Mesenchymal stem cell (in vitro differentiated cells and primary cell): ENCODE measurements around the gene BRS3.

ENCODE experiments used
- DNase-seq: peaks from one replicate; pipeline ENCODE4 v3.0.0-alpha.2; 2013
- H2AFZ ChIP-seq: one replicate; pipeline ENCODE4 v1.6.1; 2013; ENCODE audit warnings: low read depth, mild to moderate bottlenecking, control low read depth, inconsistent platforms, low read length, moderate library complexity
- H2AK5ac ChIP-seq: 2 replicates; pipeline ENCODE4 v1.6.1; 2013; ENCODE audit warnings: low read length, moderate library complexity, mild to moderate bottlenecking, inconsistent platforms; ENCODE audit not compliant: severe bottlenecking
- H2BK120ac ChIP-seq: one replicate; pipeline ENCODE4 v1.6.1; 2013; ENCODE audit warnings: low read depth, mild to moderate bottlenecking, inconsistent platforms, low read length, moderate library complexity
- H2BK12ac ChIP-seq, 2 experiments: one replicate each; pipeline ENCODE4 v1.6.1; 2013; ENCODE audit warnings: inconsistent platforms in 2 of 2, low read length in 2 of 2, mild to moderate bottlenecking in 2 of 2, moderate library complexity in 2 of 2, control low read depth in 1 of 2
- H2BK15ac ChIP-seq: one replicate; pipeline ENCODE4 v1.6.1; 2013; ENCODE audit warnings: mild to moderate bottlenecking, low read depth, inconsistent platforms; ENCODE audit not compliant: poor library complexity, severe bottlenecking
- H2BK5ac ChIP-seq: 2 replicates; pipeline ENCODE4 v1.6.1; 2013; ENCODE audit warnings: low read depth, mild to moderate bottlenecking, low read length, control low read depth, inconsistent platforms; ENCODE audit not compliant: poor library complexity, severe bottlenecking
- H3K14ac ChIP-seq, 2 experiments: one replicate each; pipeline ENCODE4 v1.6.1; 2013; ENCODE audit warnings: inconsistent platforms in 2 of 2, low read length in 2 of 2, control low read depth in 1 of 2, mild to moderate bottlenecking in 1 of 2, moderate library complexity in 1 of 2
- H3K18ac ChIP-seq, 2 experiments: one replicate each; pipeline ENCODE4 v1.6.1; 2013; ENCODE audit warnings: inconsistent platforms in 2 of 2, low read length in 2 of 2, control low read depth in 1 of 2, low read depth in 1 of 2, mild to moderate bottlenecking in 1 of 2
- H3K23ac ChIP-seq, 2 experiments: one replicate each; pipeline ENCODE4 v1.6.1; 2013; ENCODE audit warnings: inconsistent platforms in 2 of 2, low read length in 2 of 2, mild to moderate bottlenecking in 2 of 2, moderate library complexity in 2 of 2, control low read depth in 1 of 2
- H3K27ac ChIP-seq: 2 replicates; pipeline ENCODE4 v1.5.1; 2013; ENCODE audit warnings: mild to moderate bottlenecking, moderate library complexity, low read length, control low read depth, inconsistent platforms; ENCODE audit not compliant: poor library complexity, severe bottlenecking
- H3K27me3 ChIP-seq, 2 experiments: 2 replicates each; pipeline versions ENCODE4 v1.6.1 to v1.7.0; 2013; ENCODE audit warnings: low read length in 2 of 2, mild to moderate bottlenecking in 2 of 2, moderate library complexity in 2 of 2, control low read depth in 1 of 2, inconsistent platforms in 1 of 2; ENCODE audit not compliant: control insufficient read depth in 1 of 2, insufficient read depth in 1 of 2
- H3K36me3 ChIP-seq, 2 experiments: 2 replicates each; pipeline versions ENCODE4 v1.6.1 to v1.7.0; 2013; ENCODE audit warnings: low read length in 2 of 2, control low read depth in 1 of 2, inconsistent platforms in 1 of 2, low read depth in 1 of 2, mild to moderate bottlenecking in 1 of 2; ENCODE audit not compliant: insufficient read depth in 2 of 2, control insufficient read depth in 1 of 2
- H3K4ac ChIP-seq, 2 experiments: one replicate each; pipeline ENCODE4 v1.6.1; 2013; ENCODE audit warnings: inconsistent platforms in 2 of 2, low read length in 2 of 2, mild to moderate bottlenecking in 2 of 2, moderate library complexity in 2 of 2, control low read depth in 1 of 2, low read depth in 1 of 2
- H3K4me1 ChIP-seq: 2 replicates; pipeline ENCODE4 v1.6.1; 2013; ENCODE audit warnings: low read depth, low read length, control low read depth; ENCODE audit not compliant: control insufficient read depth, insufficient read depth
- H3K4me2 ChIP-seq: 2 replicates; pipeline ENCODE4 v1.6.1; 2013; ENCODE audit warnings: low read length, mild to moderate bottlenecking, inconsistent platforms; ENCODE audit not compliant: poor library complexity, severe bottlenecking
- H3K4me3 ChIP-seq, 2 experiments: 2 replicates each; pipeline versions ENCODE4 v1.5.1 to v1.7.0; 2013; ENCODE audit warnings: low read length in 2 of 2, mild to moderate bottlenecking in 2 of 2, control low read depth in 1 of 2, low read depth in 1 of 2; ENCODE audit not compliant: insufficient read depth in 1 of 2
- H3K79me1 ChIP-seq: replicated peaks from 2 replicates; pipeline ENCODE4 v1.6.1; 2013; ENCODE audit warnings: mild to moderate bottlenecking, control low read depth, low read length, inconsistent platforms; ENCODE audit not compliant: poor library complexity, severe bottlenecking
- H3K9ac ChIP-seq: 2 replicates; pipeline ENCODE4 v1.7.0; 2013; ENCODE audit warnings: mild to moderate bottlenecking, low read length, moderate library complexity
- H3K9me3 ChIP-seq: 2 replicates; pipeline ENCODE4 v1.7.0; 2013; ENCODE audit warnings: mild to moderate bottlenecking, low read length; ENCODE audit not compliant: control insufficient read depth
- H4K8ac ChIP-seq: one replicate; pipeline ENCODE4 v1.6.1; 2013; ENCODE audit warnings: inconsistent platforms, mild to moderate bottlenecking, low read length, moderate library complexity
- H4K91ac ChIP-seq: one replicate; pipeline ENCODE4 v1.6.1; 2013; ENCODE audit warnings: mild to moderate bottlenecking, low read length, inconsistent platforms
- WGBS: methylation state at CpG from one replicate; pipeline ENCODE4 v1.1.7; 2013; ENCODE audit warnings: mixed read lengths; 5-methylcytosine and 5-hydroxymethylcytosine counted together

BRS3 gene

DNA sequence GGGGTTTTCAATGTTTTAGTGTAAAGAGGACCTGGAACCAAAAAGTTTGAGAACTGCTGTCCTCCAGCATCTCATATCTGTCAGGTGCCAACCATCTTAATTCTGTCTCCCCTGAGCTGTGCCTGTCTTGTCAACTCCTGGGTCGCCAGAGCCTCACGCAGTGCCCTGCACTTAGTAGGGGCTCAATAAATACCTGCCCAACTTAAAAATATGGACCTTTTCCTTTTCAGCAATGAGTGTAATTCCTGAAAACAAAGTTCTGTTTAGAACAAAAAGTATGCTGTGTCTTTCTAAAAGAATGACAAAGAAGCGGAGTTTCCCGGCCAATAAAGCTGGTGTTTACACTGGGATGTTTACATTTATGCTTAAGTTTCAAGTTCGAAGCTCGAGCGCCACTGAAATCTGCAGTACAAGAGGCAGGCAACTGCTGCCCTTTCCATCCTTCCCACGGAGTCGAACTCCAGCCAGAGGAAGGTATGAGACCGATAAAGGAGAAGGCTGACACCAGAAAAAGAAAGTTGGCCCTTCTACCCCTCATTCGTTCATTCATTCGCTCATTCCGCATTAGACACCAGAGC lies 8.5 kb downstream of the BRS3 start:
- no peak overlapping the region for H2BK5ac ChIP-seq
- H3K9me3 ChIP-seq = no peaks in the 10 kb centered on the region
- peak overlapping the region; percentile 47 for H3K4me2 ChIP-seq
- H4K8ac ChIP-seq = no peak overlapping the region
- H2BK12ac ChIP-seq = no peak overlapping the region
- H3K27me3 ChIP-seq = peaks cover 0 to 13% of the 10 kb centered on the region in 2 experiments
- 0% methylated on average over 8 of the region's 13 CpGs for WGBS
- H3K14ac ChIP-seq = no peak overlapping the region
- H3K4me3 ChIP-seq = peak overlapping the region; percentile 76 to 82
- H3K18ac ChIP-seq = no peak overlapping the region
- H3K23ac ChIP-seq = no peak overlapping the region
- no peak overlapping the region for H2AFZ ChIP-seq
- no peak for DNase-seq
- no peak overlapping the region for H3K4ac ChIP-seq
- H3K9ac ChIP-seq = peak overlapping the region; percentile 83
- no peaks in the 10 kb centered on the region for H3K79me1 ChIP-seq
- H3K4me1 ChIP-seq = peaks cover 2% of the 10 kb centered on the region
- H4K91ac ChIP-seq = no peak overlapping the region
- H3K27ac ChIP-seq = peak overlapping the region; percentile 71
- H2BK120ac ChIP-seq = no peak overlapping the region
- H2AK5ac ChIP-seq = no peak overlapping the region
- H2BK15ac ChIP-seq = no peak overlapping the region
- peaks cover 0 to 11% of the 10 kb centered on the region in 2 experiments for H3K36me3 ChIP-seq

DNA sequence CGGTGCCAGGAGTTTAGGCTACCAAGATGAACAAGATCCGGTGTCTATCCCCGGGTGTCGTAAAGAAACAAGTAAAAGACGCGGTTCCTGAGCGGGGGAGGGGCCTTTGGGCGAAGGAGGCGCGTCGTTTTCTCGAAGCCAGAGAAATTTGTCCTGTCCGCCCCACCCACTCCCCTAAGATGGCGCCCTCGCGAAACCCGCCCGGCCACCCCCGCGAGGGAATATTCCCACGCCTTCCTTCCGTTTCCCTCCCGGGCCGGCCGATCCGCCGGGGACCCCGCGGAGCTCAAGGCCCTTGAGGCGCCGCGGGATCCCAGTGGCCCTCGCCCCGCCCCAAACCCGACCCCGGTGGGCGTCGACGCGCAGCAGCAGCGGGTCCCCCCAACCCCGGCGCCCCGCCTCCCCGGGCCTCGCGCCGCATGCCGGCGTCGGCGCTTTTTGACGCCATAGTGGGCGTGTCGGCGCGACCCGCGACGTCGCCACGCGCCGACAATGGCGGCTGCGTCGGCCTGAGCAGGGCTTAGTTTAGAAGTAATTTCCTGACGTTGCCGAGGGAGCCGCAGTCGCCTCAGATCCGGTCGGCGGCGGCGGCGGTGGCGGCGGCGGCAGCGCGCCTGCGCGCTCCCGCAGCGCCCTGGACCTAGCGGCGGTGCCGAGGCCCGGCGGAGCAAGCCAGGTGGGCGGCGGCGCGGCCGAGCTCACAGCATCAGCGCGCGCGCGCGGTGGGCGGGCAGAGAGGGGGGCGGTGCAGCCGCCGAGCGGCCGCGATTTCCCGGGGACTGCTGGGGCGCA lies 9.2 kb downstream of the BRS3 start:
- H2BK12ac ChIP-seq = no peak overlapping the region
- whole genome bisulfite sequencing = 0% methylated on average over 14 of the region's 111 CpGs
- peaks cover 0 to 16% of the 10 kb centered on the region in 2 experiments for H3K36me3 ChIP-seq
- H3K18ac ChIP-seq = peak overlapping the region; percentile 73 to 89
- peak overlapping the region; percentile 91 for H3K9ac ChIP-seq
- H3K23ac ChIP-seq = no peak overlapping the region
- peak overlapping the region; percentile 47 for H3K4me2 ChIP-seq
- peak overlapping the region; percentile 79 to 91 for H3K4ac ChIP-seq
- peak overlapping the region; percentile 57 for H2BK5ac ChIP-seq
- H3K27ac ChIP-seq = peak overlapping the region; percentile 71
- H2AFZ ChIP-seq = peak overlapping the region; percentile 53
- peaks cover 2% of the 10 kb centered on the region for H3K4me1 ChIP-seq
- no peak overlapping the region for H2BK15ac ChIP-seq
- peak overlapping the region; percentile 94 for H4K8ac ChIP-seq
- peak overlapping the region; percentile 50 for H4K91ac ChIP-seq
- peaks cover 0 to 8% of the 10 kb centered on the region in 2 experiments for H3K27me3 ChIP-seq
- peak overlapping the region; percentile 89 for H2BK120ac ChIP-seq
- H3K9me3 ChIP-seq = no peaks in the 10 kb centered on the region
- H3K4me3 ChIP-seq = peak overlapping the region; percentile 76 to 88
- H2AK5ac ChIP-seq = no peak overlapping the region
- no peak overlapping the region for H3K14ac ChIP-seq
- H3K79me1 ChIP-seq = no peaks in the 10 kb centered on the region
- peak; percentile 90 for DNase-seq

DNA sequence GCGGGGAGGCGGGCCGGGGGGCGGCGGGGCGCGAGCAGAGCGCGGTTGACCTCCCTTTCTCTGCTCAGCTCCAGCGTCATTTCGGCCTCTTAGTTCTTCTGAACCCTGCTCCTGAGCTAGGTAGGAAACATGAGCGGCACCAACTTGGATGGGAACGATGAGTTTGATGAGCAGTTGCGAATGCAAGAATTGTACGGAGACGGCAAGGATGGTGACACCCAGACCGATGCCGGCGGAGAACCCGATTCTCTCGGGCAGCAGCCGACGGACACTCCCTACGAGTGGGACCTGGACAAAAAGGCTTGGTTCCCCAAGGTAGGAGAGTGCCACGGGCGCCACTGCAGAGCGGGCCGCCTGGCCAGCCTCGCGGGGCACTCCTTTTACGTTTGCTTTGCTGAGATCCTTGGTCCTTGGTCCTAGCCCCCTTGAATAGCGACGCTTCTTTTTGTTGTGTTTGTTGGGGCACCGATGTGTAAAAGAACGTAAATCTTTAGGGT lies 9.9 kb downstream of the BRS3 start, which contains the start of gene HTATSF1:
Gene HTATSF1 (plus strand): TSS at position 37 of the 497 bp plus-strand sequence. CDS start 93 bp downstream, at position 130.
- no peak within 1 kb of the TSS for H2BK15ac ChIP-seq
- H2BK12ac ChIP-seq = no peak within 1 kb of the TSS
- peaks cover 0 to 6% of the 10 kb centered on the region in 2 experiments for H3K27me3 ChIP-seq
- H4K91ac ChIP-seq = peak within 1 kb of the TSS; percentile 50
- H3K79me1 ChIP-seq = no peaks in the 10 kb centered on the region
- peak within 1 kb of the TSS; percentile 73 to 89 for H3K18ac ChIP-seq
- peaks cover 2% of the 10 kb centered on the region for H3K4me1 ChIP-seq
- peaks cover 0 to 22% of the 10 kb centered on the region in 2 experiments for H3K36me3 ChIP-seq
- WGBS = under 1% methylated on average over 16 of the region's 35 CpGs
- peak within 1 kb of the TSS; percentile 76 to 88 for H3K4me3 ChIP-seq
- H3K9me3 ChIP-seq = no peaks in the 10 kb centered on the region
- H3K23ac ChIP-seq = no peak within 1 kb of the TSS
- peak within 1 kb of the TSS; percentile 47 for H3K4me2 ChIP-seq
- H2AK5ac ChIP-seq = no peak within 1 kb of the TSS
- H3K9ac ChIP-seq = peak within 1 kb of the TSS; percentile 91
- no peak within 1 kb of the TSS for H3K14ac ChIP-seq
- H2AFZ ChIP-seq = peak within 1 kb of the TSS; percentile 53
- DNase-seq = no peak
- peak within 1 kb of the TSS; percentile 71 for H3K27ac ChIP-seq
- H2BK5ac ChIP-seq = peak within 1 kb of the TSS; percentile 57
- H4K8ac ChIP-seq = peak within 1 kb of the TSS; percentile 94
- H2BK120ac ChIP-seq = peak within 1 kb of the TSS; percentile 89
- peak within 1 kb of the TSS; percentile 79 to 91 for H3K4ac ChIP-seq

DNA sequence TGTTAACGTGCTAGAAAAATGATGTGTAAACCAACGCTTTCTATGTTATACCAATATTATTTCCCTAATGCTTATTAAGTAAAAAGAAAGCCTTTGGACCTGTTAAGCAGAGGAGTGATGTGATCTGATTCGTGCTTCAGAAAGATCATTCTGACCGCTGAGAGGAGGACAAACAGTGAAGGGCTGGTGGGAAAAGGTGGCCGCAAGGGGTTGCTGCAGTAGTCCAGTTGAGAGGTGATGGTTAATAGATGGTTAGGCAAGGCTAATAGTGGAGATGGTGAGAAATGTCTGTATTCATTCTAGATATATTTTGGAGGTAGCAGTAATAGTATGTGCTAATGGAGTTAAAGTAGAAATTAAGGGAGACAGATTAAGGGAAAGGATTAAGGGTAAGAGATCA lies 31.3 kb downstream of the BRS3 start:
- H3K4ac ChIP-seq = no peak overlapping the region
- H2AFZ ChIP-seq = no peak overlapping the region
- no peak overlapping the region for H3K4me3 ChIP-seq
- no peak overlapping the region for H3K23ac ChIP-seq
- H4K8ac ChIP-seq = no peak overlapping the region
- H4K91ac ChIP-seq = no peak overlapping the region
- no peak overlapping the region for H3K18ac ChIP-seq
- H3K27me3 ChIP-seq = no peaks in the 10 kb centered on the region
- H3K14ac ChIP-seq = no peak overlapping the region
- no peaks in the 10 kb centered on the region for H3K36me3 ChIP-seq
- no peaks in the 10 kb centered on the region for H3K9me3 ChIP-seq
- H2BK15ac ChIP-seq = no peak overlapping the region
- no peak overlapping the region for H2BK5ac ChIP-seq
- no peak overlapping the region for H2BK120ac ChIP-seq
- no peak overlapping the region for H3K9ac ChIP-seq
- no peaks in the 10 kb centered on the region for H3K4me1 ChIP-seq
- no peak overlapping the region for H2BK12ac ChIP-seq
- no peak overlapping the region for H3K27ac ChIP-seq
- no peak overlapping the region for H2AK5ac ChIP-seq
- no peak for DNase-seq
- H3K79me1 ChIP-seq = no peaks in the 10 kb centered on the region
- H3K4me2 ChIP-seq = no peak overlapping the region
- 64% methylated on average over 3 of the region's 5 CpGs for WGBS
